Measurements from ENCODE around the gene HOMER3.

The HOMER3 gene

DNA sequence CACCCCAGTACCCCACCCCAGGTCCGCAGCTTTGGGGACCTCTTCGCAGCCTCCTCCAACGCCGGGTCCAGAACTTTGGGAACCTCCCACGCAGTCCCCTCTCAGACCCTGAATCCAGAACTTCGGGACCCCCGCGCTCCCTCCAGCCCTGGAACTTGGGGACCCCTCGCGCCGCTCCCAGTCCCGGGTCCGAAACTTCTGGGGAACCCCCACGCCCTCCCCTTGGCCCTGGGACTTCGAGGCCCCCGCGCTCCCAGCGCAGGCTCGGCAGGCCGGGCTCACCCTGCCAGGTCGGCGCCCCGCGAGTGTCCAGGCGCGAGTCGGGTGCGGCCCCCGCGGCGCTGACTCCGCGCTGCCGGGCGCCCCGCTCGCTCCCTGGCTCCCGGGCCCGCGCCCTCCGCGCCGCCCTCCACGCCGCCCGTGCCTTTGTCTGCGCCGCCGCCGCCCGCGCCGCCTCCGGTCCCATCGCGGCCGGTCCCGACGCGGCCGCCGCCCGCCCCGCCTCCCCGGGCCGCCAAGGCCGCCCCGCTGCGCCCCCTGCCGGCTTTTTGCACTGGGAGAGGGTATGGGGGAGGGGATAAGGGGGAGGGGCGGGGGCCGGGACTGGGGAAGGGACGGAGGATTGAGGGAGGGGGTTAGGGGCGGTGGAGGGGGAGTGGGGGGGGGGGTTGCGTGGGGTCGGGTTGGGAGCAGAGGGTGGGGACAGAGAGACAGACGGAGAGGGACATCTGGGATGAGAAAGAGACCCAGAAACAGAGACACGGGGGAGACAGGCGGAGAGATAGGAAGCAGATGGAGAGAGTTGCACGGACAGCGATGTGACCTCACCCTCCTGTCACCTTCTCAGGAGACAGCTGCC lies at the start of gene HOMER3:
Gene HOMER3, minus strand, starts transcription at position 449 of the 859 bp plus-strand sequence. CDS start 2,235 bp downstream, outside the sequence.
- DNase-seq, result peak in 50 of 51 donors; percentile 7 to 87 (median 58)

DNA sequence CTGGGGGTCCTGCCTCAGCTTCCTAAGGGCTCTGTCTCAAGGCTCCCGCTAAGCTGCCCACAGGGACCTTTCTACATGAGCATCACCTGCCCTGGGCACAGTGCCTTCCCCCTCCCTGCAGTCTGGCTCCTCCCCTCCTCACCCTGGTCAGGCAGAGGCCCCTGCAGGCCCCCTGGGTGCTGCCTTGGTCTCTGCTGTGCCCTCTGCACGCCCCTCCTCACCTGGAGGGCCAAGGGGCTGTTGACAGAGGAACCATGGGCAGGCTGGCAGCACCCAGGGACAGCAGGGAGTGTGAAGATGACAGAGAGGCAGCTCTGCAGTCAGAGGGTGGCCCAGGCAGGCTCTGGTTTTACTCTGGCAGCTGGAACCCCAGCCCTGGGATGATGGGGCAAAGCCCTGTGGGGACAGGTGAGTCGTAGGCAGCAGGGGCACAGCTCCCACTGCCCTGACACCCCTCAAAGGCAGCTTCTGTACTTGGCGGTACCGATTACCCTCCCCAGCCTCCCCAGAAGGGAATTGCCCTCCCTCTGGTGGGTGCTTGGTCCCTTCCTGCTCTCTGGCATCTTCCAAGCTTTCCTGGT lies 49.2 kb upstream of the HOMER3 start:
- no peak for DNase-seq

DNA sequence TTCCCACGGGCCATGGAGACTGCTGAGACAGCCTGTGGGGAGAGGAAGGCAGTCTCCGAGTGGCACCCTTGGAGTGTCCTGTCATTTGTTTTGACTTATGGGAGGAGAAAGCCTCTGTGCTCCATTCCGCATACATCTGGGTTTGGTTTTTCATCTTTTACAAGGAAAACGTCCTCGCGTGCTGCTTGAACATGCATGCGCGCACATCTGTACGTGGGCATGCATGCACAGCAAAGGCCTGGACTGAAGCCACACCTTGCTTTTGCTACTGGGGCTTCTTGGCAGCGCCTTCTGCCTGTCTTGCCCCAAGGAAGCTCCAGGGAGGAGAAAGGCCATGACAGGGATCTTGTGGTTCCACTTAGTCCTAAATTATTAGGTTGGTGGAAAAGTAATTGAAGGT lies 48.3 kb upstream of the HOMER3 start:
- DNase-seq, result no peak

DNA sequence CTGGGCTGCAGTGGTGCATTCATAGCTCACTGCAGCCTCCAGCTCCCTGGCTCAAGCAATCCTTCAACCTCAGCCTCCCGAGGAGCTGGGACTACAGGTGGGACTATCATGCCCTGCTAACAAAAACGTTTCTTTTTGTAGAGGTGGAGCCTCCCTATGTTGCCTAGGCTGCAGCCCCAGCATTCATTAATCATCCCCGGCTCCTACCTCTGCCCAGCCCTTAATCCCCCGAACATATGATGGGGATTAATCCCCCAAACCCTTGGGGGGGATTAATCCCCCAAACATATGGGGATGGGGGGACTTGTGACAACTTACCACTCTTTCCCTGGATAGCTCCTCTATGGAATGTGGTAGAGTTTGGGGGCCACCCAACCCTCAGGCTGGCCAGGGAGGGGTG lies 46.4 kb upstream of the HOMER3 start:
- no peak for DNase-seq

DNA sequence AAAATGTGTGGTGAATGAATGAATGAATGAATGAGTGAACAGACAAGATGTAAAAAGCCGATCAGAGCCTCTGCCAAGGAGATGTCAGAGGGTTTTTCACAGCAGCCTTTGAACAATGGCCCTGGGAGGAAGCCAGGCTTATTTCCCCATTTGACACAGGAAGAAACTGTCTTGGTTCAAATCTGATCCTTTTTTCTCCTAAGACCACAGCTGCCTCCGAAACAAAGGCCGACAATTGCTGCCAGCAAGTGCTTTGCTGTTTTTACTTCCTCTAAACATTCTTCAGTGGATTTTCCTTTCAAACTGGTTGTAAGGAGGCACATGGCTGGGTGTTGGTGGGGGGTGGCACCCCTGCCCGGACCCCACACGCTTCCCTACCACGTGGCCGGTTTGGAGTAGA lies 44.2 kb upstream of the HOMER3 start:
- peak in 22 of 51 donors; percentile 7 to 56 (median 22) for DNase-seq

DNA sequence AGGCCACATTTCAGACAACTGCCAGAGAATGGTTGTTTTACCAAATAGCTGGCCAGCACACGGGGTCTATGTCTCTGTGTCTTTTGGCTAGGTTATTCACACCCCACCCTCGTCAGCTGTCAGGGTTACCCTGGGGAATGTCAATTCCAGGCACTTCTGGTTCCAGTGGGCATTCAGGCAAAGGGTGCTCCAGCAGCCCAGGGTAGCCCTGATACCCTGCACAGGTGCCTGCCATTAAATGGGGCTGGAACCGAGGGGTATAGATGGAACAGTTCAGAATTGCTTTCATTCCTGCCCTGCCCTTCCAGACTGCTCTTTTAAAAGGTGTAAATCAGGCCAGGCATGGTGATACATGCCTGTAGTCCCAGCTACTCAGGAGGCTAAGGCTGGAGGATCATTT lies 43.2 kb upstream of the HOMER3 start:
- DNase-seq, result no peak

DNA sequence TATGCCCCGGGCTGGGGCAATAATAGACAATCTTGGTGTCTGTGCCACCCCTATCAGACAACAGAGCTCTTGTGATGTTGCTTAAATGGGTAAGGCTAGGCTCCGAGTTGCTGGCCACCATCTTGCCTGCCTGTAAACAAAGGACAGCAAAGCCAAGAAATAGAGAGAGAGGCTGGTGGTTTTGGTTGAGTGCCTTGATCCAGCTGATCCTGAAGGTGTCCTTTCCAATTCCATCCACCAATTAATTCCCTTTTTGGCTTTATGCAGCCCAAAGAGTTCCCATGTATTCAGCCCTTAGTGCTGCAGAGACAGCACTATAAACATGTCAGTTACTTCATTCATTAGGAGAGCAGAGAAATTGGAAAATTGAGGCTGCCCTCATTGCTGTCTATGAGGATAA lies 41.7 kb upstream of the HOMER3 start:
- DNase-seq, result no peak

DNA sequence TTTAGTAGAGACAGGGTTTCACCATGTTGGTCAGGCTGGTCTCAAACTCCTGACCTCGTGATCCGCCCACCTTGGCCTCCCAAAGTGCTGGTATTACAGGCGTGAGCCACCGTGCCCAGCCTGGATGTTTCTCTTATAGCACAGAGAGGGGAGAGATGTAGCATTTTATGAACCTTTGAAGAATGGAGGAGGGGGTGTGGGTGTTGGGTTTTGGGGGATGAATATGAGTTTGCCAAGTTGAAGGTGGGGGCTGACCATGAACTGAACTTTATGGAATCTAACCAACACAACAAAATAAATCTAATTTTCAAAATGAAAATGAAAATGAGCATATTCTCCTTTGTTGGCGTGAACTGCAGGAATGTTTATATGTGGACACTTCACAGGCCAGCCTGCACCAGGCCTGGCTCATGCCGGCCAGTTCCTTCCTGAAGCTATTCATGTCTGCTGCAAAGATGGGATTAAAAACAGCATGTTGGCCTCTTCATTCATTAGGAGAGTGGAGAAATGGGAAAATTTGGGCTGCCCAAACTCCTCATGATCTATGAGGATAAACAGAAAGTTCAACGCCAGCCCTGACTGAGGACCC lies 39.5 kb upstream of the HOMER3 start:
- no peak for DNase-seq

DNA sequence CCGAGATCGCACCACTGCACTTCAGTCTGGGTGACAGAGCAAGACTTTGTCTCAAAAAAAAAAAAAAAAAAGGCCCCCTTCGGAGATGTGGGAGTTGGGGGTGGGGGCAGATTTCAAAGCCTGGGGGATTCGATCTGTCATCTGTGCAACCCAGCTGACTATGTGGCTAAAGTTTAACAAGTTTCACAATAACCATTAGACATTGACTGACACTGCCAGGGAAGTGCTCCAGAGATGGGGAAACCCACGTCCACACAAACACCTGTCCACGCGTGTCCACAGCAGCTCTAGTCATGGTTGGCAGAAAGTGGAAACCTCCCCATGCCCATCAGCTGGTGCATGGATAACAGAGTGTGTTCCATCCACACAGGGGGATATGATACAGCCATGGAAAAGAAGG lies 37.6 kb upstream of the HOMER3 start:
- DNase-seq, result no peak

DNA sequence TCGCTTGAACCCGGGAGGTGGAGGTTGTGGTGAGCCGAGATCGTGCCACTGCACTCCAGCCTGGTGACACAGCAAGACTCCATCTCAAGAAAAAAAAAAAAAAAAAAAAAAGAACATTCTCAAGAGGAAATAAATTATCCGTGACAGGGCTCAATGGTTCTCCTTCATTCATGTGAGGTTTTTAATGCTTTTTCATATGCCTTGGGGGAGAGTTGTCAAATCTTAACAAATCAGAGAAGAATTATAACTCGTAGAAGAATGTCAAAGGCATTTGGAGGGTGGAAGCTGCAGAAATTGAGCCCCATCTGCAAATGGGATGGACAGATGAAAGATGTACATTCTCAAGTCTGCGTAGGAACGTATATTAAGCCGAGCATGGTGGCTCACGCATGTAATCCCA lies 34.9 kb upstream of the HOMER3 start:
- no peak for DNase-seq

DNA sequence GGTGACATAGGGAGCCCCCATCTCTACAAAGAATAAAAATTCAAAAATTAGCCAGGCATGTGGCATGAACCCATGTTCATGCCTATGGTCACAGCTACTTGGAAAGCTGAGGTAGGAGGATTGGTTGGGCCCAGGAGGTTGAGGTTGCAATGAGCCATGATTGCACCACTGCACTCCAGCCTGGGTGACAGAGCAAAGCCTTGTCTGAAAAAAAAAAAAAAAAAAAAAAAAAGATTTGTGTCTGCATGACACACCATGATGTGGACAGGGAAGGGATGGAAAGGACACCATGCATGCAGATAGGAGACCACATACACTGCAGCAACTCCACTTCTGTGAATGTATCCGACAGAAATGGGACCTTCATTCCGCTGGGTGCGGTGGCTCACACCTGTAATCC lies 34.0 kb upstream of the HOMER3 start:
- no peak for DNase-seq

DNA sequence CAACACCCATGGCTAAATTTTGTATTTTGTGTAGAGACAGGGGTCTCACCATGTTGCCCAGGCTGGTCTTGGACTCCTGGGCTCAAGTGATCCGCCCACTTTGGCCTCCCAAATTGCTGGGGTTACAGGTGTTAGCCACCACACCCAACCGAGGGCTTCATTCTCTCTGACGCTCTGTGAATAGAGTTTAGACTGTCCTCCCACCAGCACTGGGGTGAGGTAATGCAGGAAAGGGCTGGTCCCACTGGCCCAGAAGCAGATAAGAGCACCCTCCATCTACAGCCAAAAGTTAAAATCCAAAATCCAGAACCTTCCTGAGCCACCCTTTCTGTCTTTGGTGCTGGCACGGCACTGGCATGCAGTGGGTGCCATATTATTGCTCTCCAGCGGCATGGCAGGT lies 31.8 kb upstream of the HOMER3 start:
- DNase-seq, result no peak

DNA sequence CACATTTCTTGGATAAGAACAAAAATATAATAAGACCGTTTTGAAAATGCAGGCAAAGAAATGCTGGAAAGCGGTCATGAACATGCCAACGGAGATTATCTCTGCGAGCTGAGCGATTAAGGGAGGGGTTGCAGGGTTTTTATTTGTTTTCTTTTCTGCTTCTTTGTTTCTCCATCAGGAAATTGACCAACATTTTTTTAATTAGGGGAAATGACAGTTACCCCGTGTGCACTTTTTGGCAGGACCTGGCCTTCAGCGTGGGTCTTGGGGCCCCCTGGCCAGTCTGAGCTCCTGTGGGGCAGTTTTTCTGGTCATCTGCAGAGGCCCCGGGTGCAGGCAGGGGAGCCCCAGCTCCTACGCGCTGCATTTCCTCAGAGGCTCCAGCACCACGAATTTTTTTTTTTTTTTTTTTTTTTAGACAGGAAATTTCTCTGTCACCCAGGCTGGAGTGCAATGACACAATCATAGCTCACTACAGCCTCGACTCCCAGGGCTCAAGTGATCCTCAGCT lies 31.3 kb upstream of the HOMER3 start:
- DNase-seq, result no peak

DNA sequence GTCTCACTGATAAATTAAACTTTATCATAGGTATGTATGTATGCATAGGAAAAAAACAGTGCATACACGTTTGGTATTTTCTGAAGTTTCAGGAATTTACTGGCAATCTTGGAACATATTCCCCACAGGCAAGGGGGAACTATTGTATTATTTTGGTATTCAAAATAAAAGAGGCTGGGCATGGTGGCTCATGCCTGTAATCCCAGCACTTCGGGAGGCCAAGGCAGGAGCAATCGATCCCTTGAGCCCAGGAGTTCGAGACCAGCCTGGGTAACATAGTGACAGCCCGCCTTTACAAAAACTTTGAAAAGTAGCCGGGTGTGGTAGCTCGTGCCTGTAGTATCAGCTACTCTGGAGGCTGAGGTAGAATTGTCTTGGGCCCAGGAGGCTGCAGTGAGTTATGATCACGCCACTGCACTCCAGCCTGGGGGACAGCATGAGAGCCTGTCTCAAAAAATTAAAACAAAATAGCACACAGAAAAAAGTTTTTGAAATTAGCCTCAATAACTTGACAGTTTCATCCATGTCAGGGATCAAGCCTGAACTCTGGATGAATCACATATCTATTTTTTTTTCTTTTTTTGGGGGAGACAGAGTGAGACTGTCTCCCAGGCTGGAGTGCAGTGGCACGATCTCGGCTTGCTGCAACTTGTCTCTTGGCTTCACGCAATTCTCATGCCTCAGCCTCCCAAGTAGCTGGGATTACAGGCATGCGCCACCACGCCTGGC lies 29.1 kb upstream of the HOMER3 start:
- DNase-seq, result no peak

DNA sequence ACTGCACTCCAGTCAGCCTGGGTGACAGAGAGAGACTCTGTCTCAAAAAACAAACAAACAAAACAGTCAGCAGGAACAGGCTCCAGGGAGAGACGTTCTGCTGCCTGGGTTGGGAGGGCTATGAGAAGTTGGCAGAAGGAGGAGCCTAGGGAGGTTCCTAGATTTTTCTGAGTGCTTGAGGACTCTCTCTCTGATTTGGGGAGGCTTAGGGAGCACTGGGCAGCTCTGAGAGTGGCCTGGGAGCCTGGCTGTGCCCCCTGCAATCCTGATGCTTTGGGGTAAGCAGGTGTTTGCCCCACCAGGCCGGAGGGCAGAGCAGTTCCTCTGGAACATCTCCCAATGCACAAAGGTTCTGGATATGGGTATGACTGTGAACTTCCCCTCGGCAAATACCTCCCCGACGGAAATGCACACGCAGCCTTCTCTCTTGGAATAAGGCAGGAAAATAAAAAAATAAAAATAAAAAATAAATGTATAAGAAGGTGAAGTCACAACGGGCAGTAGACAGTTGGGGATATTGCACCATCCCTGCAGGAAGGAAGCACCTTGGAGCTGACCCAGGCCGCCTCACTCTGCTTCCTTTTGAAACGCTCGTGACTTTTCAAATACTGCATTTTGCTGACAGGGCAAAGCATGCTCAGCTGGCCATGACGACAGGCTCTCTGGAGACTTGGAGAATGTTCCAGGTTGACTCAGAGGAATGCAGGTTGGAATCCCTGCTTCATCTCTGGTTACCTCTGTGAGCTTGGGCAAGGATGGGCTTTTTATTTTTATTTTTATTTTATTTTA lies 26.5 kb upstream of the HOMER3 start:
- peak in 12 of 51 donors; percentile 2 to 37 (median 11) for DNase-seq

DNA sequence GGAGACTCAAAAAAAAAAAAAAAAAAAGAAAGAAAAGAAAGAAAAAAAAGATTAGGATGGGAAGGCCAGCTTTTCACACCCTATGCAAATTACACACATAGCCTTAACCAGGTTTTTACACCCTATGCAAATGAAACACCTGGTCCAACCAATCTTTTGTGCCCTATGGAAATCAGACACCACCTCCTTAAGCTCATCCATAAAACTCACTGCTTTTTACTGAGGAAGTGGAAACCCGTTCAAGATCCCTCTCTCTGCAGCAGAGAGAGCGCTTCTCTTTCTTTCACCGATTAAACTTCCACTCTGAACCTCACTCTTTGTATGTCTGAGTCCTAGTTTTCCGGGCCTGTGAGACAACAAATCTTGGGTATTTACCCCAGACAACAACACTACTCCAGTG lies 25.3 kb upstream of the HOMER3 start:
- no peak for DNase-seq

DNA sequence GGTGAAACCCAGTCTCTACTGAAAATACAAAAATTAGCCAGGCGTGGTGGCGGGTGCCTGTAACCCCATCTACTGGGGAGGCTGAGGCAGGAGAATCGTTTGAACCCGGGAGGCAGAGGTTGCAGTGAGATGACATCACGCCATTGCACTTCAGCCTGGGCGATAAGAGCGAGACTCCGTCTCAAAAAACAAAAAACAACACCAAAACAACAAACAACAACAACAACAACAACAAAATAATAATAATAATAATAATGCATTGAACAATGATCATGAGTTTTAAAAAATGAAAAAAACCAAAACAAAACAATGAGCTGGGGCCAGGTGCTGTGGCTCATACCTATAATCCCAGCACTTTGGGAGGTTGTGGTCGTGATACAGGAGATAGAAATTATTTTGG lies 23.1 kb upstream of the HOMER3 start:
- no peak for DNase-seq

DNA sequence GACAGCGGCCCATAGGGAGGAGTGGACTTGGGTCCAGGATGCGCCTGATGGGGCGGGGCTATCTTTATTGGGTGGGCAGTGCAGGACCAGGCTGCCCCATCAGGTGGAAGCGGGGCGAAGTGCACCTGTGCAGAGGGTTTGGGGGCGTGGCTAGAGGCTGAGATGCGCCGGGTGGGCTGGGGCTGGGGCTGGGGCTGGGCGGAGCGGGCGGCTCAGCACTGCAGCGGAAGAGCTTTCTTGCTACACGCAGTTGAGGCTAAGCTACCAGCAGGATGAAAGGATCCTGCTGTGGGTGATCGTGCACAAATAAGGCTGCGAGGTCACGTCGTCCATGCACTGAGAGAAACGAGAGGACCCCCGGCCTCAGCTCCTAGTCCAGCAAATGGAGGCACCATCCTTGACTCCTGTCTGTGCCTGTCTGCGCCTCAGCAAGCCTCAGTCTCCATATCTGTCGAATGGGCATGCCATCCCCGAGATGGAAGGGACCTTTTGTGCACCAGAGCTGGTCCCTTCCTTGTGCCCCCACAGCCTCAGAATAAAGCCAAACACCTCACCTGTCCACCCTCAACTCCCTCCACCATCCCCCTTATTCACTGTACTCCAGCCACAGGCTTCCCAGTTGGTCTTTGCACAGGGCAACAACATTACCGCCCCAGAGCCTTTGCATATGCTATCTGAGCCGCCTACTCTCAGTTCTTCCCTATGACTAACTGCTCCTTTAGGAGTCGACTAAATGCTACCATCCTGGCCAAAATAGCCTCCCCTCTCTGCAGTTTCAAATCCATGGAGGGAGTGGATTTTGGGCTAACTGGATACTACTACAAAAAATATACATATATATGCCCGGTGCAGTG lies 21.0 kb upstream of the HOMER3 start:
- no peak for DNase-seq

DNA sequence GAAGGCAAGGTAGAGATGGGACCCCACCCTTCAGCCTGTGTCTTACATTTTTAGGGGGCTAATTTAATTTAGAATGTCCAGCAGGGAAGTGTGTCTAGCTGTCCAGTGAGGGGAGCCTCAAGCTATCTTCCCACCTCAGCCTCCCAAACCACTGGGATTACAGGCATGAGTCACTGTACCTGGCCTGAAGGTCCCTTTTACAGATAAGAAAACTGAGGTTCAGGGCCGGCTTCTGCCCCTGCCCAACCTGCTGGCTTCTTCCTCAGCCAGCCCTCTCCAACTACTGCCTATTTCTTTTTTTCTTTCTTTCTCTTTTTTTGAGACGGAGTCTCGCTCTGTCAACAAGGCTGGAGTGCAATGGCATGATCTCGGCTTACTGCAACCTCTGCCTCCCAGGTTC lies 19.4 kb upstream of the HOMER3 start:
- DNase-seq, result no peak

DNA sequence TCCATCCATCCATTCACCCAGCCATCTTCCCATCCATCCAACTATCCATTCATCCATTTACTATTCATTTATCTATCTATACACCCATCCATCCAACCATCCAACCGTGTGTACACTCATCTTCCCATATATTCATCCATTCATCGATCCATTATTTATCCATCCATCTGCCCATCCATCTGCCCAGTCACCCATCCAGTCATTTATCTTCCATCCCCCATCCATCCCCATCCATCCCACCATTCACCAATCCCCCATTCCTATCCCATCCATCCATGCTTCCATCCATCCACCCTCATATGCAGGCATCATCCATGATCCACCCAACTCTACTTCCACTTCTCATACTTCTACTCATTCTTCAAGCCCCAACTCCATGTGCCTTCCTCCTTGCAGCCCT lies 14.0 kb upstream of the HOMER3 start:
- no peak for DNase-seq
